WERI-Rb-1 (cell line): ENCODE data around the gene SLC25A38.
A peak's percentile ranks its signal among the peaks of the same experiment; 100 is the strongest.
"Not testable (repeated sequence)": the region's sequence is repeated elsewhere in the genome, so short reads cannot be mapped to it uniquely, and the experiment has no call there.

Source experiments
- DNase-seq: peaks from one replicate; pipeline ENCODE4 v3.0.0-alpha.2; 2020
- H3K27ac ChIP-seq: fragments of 250-450 bp; sonication (Bioruptor Pico); 2 replicates; pipeline ENCODE4 v1.5.1; 2020; ENCODE audit warnings: mild to moderate bottlenecking, moderate library complexity
- H3K27me3 ChIP-seq: fragments of 250-450 bp; sonication (Bioruptor Pico); 2 replicates; pipeline ENCODE4 v1.5.1; 2021; ENCODE audit warnings: mild to moderate bottlenecking, low read depth, moderate library complexity; ENCODE audit not compliant: insufficient read depth, severe bottlenecking
- H3K36me3 ChIP-seq: fragments of 250-450 bp; sonication (Bioruptor Pico); 2 replicates; pipeline ENCODE4 v1.5.1; 2020; ENCODE audit warnings: mild to moderate bottlenecking, moderate library complexity
- H3K4me3 ChIP-seq: 2 replicates; pipeline ENCODE4 v1.5.1; 2011; ENCODE audit warnings: low read depth, mild to moderate bottlenecking, control low read depth, low read length
- H3K9me3 ChIP-seq: fragments of 250-450 bp; sonication (Bioruptor Pico); 2 replicates; pipeline ENCODE4 v1.5.1; 2021; ENCODE audit warnings: mild to moderate bottlenecking, moderate library complexity; ENCODE audit not compliant: severe bottlenecking
- TF ChIP-seq, protein P1 (sequence below): IDR thresholded peaks from 2 replicates; pipeline ENCODE4 v1.5.1; 2011; ENCODE audit warnings: low read depth, mild to moderate bottlenecking, control low read depth, inconsistent platforms, low read length

Gene SLC25A38

DNA sequence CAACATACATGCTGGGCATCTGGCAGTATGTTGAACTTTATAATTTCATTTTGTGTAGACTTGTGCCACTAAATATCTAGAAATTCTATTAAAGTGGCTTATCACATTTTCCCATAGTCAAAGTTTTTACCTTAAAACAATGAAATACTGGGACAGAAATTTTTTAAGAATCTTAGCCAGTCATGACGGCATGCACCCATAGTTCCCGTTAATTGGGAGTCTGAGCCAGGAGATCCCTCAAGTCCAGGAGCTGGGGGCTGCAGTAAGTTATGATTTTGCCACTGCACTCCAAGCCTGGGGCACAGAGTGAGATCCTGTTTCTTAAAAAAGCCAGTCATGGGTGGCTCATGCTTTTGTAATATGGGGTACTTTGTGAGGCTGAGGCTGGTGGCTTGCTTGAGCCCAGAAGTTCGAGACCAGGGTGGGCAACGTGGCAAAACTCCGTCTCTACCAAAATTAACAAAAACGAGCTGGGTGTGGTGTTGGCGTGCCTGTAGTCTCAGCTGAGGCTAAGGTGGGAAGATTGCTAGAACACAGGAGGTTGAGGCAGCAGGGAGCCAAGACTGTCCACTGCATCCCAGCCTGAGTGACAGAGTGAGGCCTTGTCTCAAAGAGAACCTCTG lies 26.5 kb downstream of the SLC25A38 start:
- no peaks in the 10 kb centered on the region for H3K27me3 ChIP-seq
- no peak overlapping the region for H3K4me3 ChIP-seq
- no peak overlapping the region; the same call in 1 of the 2 replicates for H3K27ac ChIP-seq
- TF ChIP-seq, protein P1, sequence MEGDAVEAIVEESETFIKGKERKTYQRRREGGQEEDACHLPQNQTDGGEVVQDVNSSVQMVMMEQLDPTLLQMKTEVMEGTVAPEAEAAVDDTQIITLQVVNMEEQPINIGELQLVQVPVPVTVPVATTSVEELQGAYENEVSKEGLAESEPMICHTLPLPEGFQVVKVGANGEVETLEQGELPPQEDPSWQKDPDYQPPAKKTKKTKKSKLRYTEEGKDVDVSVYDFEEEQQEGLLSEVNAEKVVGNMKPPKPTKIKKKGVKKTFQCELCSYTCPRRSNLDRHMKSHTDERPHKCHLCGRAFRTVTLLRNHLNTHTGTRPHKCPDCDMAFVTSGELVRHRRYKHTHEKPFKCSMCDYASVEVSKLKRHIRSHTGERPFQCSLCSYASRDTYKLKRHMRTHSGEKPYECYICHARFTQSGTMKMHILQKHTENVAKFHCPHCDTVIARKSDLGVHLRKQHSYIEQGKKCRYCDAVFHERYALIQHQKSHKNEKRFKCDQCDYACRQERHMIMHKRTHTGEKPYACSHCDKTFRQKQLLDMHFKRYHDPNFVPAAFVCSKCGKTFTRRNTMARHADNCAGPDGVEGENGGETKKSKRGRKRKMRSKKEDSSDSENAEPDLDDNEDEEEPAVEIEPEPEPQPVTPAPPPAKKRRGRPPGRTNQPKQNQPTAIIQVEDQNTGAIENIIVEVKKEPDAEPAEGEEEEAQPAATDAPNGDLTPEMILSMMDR = no peak
- no peak for DNase-seq
- H3K9me3 ChIP-seq = no peaks in the 10 kb centered on the region
- peaks cover 78% of the 10 kb centered on the region for H3K36me3 ChIP-seq

DNA sequence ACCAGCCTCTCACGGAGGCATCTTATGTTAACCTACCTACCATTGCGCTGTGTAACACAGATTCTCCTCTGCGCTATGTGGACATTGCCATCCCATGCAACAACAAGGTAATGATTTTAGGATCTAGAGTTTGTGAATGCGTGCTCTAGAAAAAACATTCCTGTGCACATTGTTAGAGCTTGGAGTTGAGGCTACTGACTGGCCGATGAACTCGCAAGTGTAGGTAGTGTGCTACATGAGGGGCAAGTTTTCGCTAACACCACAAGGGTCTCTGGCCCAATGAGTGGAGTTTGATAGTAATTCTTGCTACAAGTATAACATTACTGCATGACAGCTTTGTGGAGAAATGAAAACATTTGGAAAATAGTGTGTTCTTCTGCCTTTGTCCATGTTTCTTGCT lies 27.7 kb downstream of the SLC25A38 start:
- peaks cover 82% of the 10 kb centered on the region for H3K36me3 ChIP-seq
- no peak overlapping the region for H3K4me3 ChIP-seq
- H3K9me3 ChIP-seq = no peaks in the 10 kb centered on the region
- no peak overlapping the region; the same call in 1 of the 2 replicates for H3K27ac ChIP-seq
- H3K27me3 ChIP-seq = no peaks in the 10 kb centered on the region
- TF ChIP-seq, protein P1 = no peak
- DNase-seq = no peak

DNA sequence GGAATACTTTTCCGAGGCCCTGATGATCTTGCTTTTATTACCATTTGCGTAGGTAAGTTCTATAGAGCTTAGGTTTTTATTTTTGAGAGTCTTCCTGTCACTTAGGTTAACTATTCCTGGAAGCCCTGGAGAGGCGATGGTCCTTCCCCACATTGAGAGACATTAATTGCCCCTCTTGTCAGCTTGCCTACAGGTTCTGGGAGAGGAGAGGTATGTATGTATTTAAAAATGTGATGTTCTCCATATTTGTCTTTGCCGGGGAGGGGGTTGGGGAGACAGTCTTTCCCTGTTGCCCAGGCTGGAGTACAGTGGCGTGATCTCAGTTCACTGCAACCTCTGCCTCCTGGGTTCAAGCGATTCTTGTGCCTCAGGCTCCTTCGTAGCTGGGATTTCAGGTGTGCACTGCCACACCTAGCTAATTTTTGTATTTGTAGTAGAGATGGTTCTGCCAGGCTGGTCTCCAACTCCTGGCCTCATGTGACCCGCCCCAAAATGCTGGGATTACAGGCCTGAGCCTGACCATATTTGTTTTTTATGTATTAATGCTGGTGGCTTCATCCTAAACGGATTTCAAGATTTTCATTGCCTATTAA lies 29.6 kb downstream of the SLC25A38 start:
- DNase-seq = no peak
- no peak overlapping the region for H3K27ac ChIP-seq
- H3K4me3 ChIP-seq = no peak overlapping the region
- no peaks in the 10 kb centered on the region for H3K27me3 ChIP-seq
- H3K36me3 ChIP-seq = peaks cover 71% of the 10 kb centered on the region
- H3K9me3 ChIP-seq = no peaks in the 10 kb centered on the region
- TF ChIP-seq, protein P1 = no peak

DNA sequence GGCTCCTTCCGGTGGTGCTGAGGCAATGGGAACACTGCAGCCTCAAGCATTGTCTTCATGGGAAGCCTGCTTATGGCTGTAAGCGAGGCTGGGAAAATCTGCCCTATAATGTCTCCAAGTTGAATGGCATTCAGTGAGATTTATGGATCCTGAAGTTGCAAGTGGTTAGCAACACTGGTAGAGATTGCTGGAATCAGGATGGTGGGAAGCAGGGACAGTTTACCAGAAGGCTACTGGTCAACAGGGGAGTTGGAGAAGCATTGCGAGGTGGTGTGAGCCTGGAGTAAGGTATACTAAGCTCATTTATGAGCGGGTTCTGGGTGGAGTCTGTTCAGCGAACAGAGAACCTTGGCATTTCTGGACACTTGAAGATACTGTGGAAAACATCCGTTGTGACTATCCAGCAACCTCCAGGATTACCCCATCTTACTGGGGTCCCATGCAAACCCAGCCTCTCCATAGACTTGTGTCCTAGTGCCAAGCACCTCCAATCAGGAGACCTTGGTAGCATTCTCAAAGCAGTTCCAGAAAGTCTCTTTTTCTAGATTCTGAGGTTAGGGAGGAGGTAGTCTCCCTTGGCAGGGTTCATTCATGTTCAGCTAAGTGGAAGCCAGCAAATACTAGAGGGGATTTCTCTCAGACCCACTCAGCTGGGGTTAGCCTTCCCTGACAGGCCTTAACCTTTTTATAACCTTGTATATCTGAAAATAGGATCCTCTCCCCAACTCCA lies 30.7 kb downstream of the SLC25A38 start:
- TF ChIP-seq, protein P1 = no peak
- Histone ChIP-seq H3K27ac (no peak overlapping the region; the same call in 1 of the 2 replicates), H3K36me3 (peaks cover 60% of the 10 kb centered on the region)

DNA sequence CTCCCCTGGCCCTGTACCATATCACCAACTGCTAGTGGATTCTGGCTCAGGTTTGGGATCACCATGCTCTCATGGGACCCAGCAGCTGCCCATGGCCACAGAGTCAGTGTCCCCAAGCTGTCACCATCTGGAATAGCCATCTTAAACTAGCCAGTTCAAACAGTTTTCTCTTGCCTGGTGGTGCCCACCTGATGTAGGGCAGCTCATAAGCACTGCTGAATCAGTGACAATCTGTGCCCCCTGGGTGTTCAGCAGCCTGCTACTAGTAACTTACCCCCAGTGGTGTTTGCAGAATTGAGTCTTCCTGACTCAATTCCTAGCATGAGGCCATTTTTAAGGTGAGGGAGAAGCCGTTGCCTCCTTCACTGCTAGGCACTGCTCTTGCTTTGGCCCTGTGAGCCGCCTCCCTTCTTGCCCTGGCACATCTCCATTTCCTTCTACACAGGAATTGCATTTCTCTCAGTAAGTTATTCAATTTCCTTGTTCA lies 31.3 kb downstream of the SLC25A38 start:
- DNase-seq = no peak
- H3K27me3 ChIP-seq = no peaks in the 10 kb centered on the region
- TF ChIP-seq, protein P1 = no peak
- no peak overlapping the region for H3K4me3 ChIP-seq
- H3K27ac ChIP-seq = peak overlapping the region; percentile 43
- peaks cover 56% of the 10 kb centered on the region for H3K36me3 ChIP-seq
- H3K9me3 ChIP-seq = no peaks in the 10 kb centered on the region

More for the DNA sequence above, 30.7 kb downstream of the SLC25A38 start:
- no peaks in the 10 kb centered on the region for H3K27me3 ChIP-seq
- no peaks in the 10 kb centered on the region for H3K9me3 ChIP-seq
- no peak overlapping the region for H3K4me3 ChIP-seq
- no peak for DNase-seq

DNA sequence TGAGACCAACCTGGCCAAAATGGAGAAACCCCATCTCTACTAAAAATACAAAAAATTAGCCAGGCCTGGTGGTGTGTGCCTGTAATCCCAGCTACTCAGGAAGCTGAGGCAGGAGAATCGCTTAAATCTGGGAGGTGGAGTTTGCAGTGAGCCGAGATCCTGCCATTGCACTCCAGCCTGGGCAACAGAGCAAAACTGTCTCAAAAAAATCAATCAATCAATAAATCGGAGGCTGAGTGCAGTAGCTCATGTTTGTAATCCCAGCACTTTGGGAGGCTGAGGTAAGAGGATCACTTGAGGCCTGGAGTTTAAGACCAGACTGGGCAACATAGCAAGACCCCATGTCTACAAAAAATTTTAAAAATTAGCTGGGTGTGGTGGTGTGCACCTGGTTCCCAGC lies 32.1 kb downstream of the SLC25A38 start:
- peaks cover 48% of the 10 kb centered on the region for H3K36me3 ChIP-seq
- DNase-seq, H3K27me3 ChIP-seq, H3K4me3 ChIP-seq, H3K9me3 ChIP-seq, H3K27ac ChIP-seq: not testable (repeated sequence)
